MM.1S (cell line): ENCODE data around the gene WDR31.

Experiments used
- DNase-seq: peaks from one replicate; pipeline ENCODE4 v3.0.0-alpha.2; 2015
- H2AFZ ChIP-seq: fragments of 300-600 bp; sonication (generic); 2 replicates; pipeline ENCODE4 v1.6.0; 2016; ENCODE audit warnings: antibody characterized with exemption, low read length
- H3F3A ChIP-seq: fragments of 300-600 bp; sonication (generic); 2 replicates; pipeline ENCODE4 v1.6.1; 2016; ENCODE audit warnings: mild to moderate bottlenecking, antibody characterized with exemption, low read length, moderate library complexity, mixed read lengths; ENCODE audit not compliant: insufficient read depth
- H3K27ac ChIP-seq: fragments of 300-600 bp; sonication (generic); 2 replicates; pipeline ENCODE4 v1.5.1; 2016; ENCODE audit warnings: mild to moderate bottlenecking, low read length
- H3K27me3 ChIP-seq: fragments of 300-600 bp; sonication (generic); replicated peaks from 2 replicates; pipeline ENCODE4 v1.6.0; 2016; ENCODE audit warnings: low read length; ENCODE audit not compliant: insufficient read depth
- H3K36me3 ChIP-seq: fragments of 300-600 bp; sonication (generic); replicated peaks from 2 replicates; pipeline ENCODE4 v1.6.1; 2016; ENCODE audit warnings: mild to moderate bottlenecking, low read length, mixed read lengths; ENCODE audit not compliant: insufficient read depth
- H3K4me1 ChIP-seq: fragments of 300-600 bp; sonication (generic); 2 replicates; pipeline ENCODE4 v1.6.1; 2016; ENCODE audit warnings: low read length, mixed read lengths
- H3K4me2 ChIP-seq: fragments of 300-600 bp; sonication (generic); 2 replicates; pipeline ENCODE4 v1.6.0; 2016; ENCODE audit warnings: low read depth, low read length
- H3K4me3 ChIP-seq: fragments of 300-600 bp; sonication (generic); 2 replicates; pipeline ENCODE4 v1.5.1; 2016; ENCODE audit warnings: low read length, mixed read lengths
- H3K79me2 ChIP-seq: fragments of 300-600 bp; sonication (generic); 2 replicates; pipeline ENCODE4 v1.6.1; 2016; ENCODE audit warnings: mixed run types, low read length, mixed read lengths
- H3K9ac ChIP-seq: fragments of 300-600 bp; sonication (generic); 2 replicates; pipeline ENCODE4 v1.6.1; 2016; ENCODE audit warnings: low read length, mixed read lengths
- H3K9me2 ChIP-seq: fragments of 300-600 bp; sonication (generic); replicated peaks from 2 replicates; pipeline ENCODE4 v1.6.1; 2016; ENCODE audit warnings: mild to moderate bottlenecking, low read length, mixed read lengths; ENCODE audit not compliant: insufficient read depth
- H3K9me3 ChIP-seq: fragments of 300-600 bp; sonication (generic); replicated peaks from 2 replicates; pipeline ENCODE4 v1.6.1; 2016; ENCODE audit warnings: mild to moderate bottlenecking, low read length, mixed read lengths; ENCODE audit not compliant: insufficient read depth
- H4K20me1 ChIP-seq: fragments of 300-600 bp; sonication (generic); 2 replicates; pipeline ENCODE4 v1.6.1; 2016; ENCODE audit warnings: mild to moderate bottlenecking, low read length, moderate library complexity, mixed read lengths; ENCODE audit not compliant: insufficient read depth
- CTCF ChIP-seq: fragments of 300-600 bp; sonication (generic); IDR thresholded peaks from 2 replicates; pipeline ENCODE4 v1.5.1; 2016; ENCODE audit warnings: antibody characterized with exemption, low read length, mixed read lengths
- EZH2 ChIP-seq: fragments of 300-600 bp; sonication (generic); optimal IDR thresholded peaks from 2 replicates; pipeline ENCODE3; 2017; ENCODE audit warnings: low read depth, mild to moderate bottlenecking, antibody characterized with exemption, low read length, mixed read lengths
- EZH2phosphoT487 ChIP-seq: fragments of 300-600 bp; sonication (generic); IDR thresholded peaks from 2 replicates; pipeline ENCODE4 v1.6.1; 2018; ENCODE audit warnings: antibody characterized with exemption, low read length

The WDR31 gene

GRCh38 chr9:113350107-113350661 lies 10.1 kb upstream of the WDR31 start:
- no peaks in the 10 kb centered on the region for H3K36me3 ChIP-seq
- H3K9ac ChIP-seq = peak overlapping the region; percentile 84
- TF ChIP-seq EZH2phosphoT487 (no peak), CTCF (no peak), EZH2 (no peak)
- peaks cover 40% of the 10 kb centered on the region for H3K4me1 ChIP-seq
- peak overlapping the region; percentile 89 for H3K27ac ChIP-seq
- H3K4me2 ChIP-seq = peak overlapping the region; percentile 88
- H3K4me3 ChIP-seq = peak overlapping the region; percentile 80
- peak overlapping the region; percentile 63; the same call in 1 of the 2 replicates for H2AFZ ChIP-seq
- DNase-seq = peak; percentile 43
- peaks cover 39% of the 10 kb centered on the region for H3K79me2 ChIP-seq
- peaks cover 42% of the 10 kb centered on the region for H3F3A ChIP-seq
- H4K20me1 ChIP-seq = no peaks in the 10 kb centered on the region
- H3K27me3 ChIP-seq = no peaks in the 10 kb centered on the region
- no peaks in the 10 kb centered on the region for H3K9me2 ChIP-seq
- no peaks in the 10 kb centered on the region for H3K9me3 ChIP-seq

- peak; percentile 65 for DNase-seq
- TF ChIP-seq EZH2phosphoT487 (no peak), EZH2 (no peak), CTCF (no peak)
- peak within 1 kb of the TSS; percentile 84 for H3K9ac ChIP-seq
Observed at GRCh38 chr9:113349445-113350094, 9.5 kb upstream of the WDR31 start, which contains the start of gene BSPRY. Gene BSPRY (plus strand): TSS chr9:113349541. CDS start chr9:113349580, 39 bp downstream.

GRCh38 chr9:113349066-113349444 lies 9.0 kb upstream of the WDR31 start:
- Histone ChIP-seq H3K4me2 (peak overlapping the region; percentile 51; the same call in 1 of the 2 replicates), H3F3A (peaks cover 42% of the 10 kb centered on the region), H3K4me3 (peak overlapping the region; percentile 41), H3K27me3 (no peaks in the 10 kb centered on the region), H2AFZ (peak overlapping the region; percentile 59; the same call in 1 of the 2 replicates), H3K9me3 (no peaks in the 10 kb centered on the region), H3K4me1 (peaks cover 41% of the 10 kb centered on the region), H3K27ac (peak overlapping the region; percentile 14; the same call in 1 of the 2 replicates), H3K9ac (peak overlapping the region; percentile 10; the same call in 1 of the 2 replicates), H4K20me1 (no peaks in the 10 kb centered on the region), H3K9me2 (no peaks in the 10 kb centered on the region), H3K79me2 (peaks cover 37% of the 10 kb centered on the region), H3K36me3 (no peaks in the 10 kb centered on the region)
- TF ChIP-seq EZH2phosphoT487 (no peak), EZH2 (no peak), CTCF (no peak)
- no peak for DNase-seq

More at GRCh38 chr9:113349445-113350094, 9.5 kb upstream of the WDR31 start, which contains the start of gene BSPRY:
- Histone ChIP-seq H3K36me3 (no peaks in the 10 kb centered on the region), H3F3A (peaks cover 42% of the 10 kb centered on the region), H3K79me2 (peaks cover 39% of the 10 kb centered on the region), H3K9me2 (no peaks in the 10 kb centered on the region), H3K4me2 (peak within 1 kb of the TSS; percentile 88), H2AFZ (peak within 1 kb of the TSS; percentile 63; the same call in 1 of the 2 replicates), H3K27me3 (no peaks in the 10 kb centered on the region), H3K9me3 (no peaks in the 10 kb centered on the region), H3K4me3 (peak within 1 kb of the TSS; percentile 80), H3K4me1 (peaks cover 40% of the 10 kb centered on the region), H4K20me1 (no peaks in the 10 kb centered on the region), H3K27ac (peak within 1 kb of the TSS; percentile 89)
